Kasumi-1 (cell line): ENCODE measurements around the gene CLEC4E.
"Not testable (repeated sequence)": the region's sequence is repeated elsewhere in the genome, so short reads cannot be mapped to it uniquely, and the experiment has no call there.

ENCODE experiments used
- DNase-seq, 2 experiments: peaks; one replicate each; lab custom pipeline; 2025; lab: John Stamatoyannopoulos, UW

The CLEC4E gene

GRCh38 chr12:8537820-8538219 lies 2.9 kb downstream of the CLEC4E start:
- DNase-seq: peak; percentile 58 to 78

GRCh38 chr12:8532045-8532444 lies 8.7 kb downstream of the CLEC4E start:
- DNase-seq: no peak

- no peak for DNase-seq
These were observed 13.2 kb downstream of the CLEC4E start for GRCh38 chr12:8527250-8528130.

GRCh38 chr12:8519171-8519570 lies 21.5 kb downstream of the CLEC4E start:
- DNase-seq: peak; percentile 17 to 35

- no peak for DNase-seq
These were observed 22.7 kb downstream of the CLEC4E start for GRCh38 chr12:8517971-8518370.

- DNase-seq: no peak
These were observed 27.4 kb downstream of the CLEC4E start, which contains the start of gene CLEC4D for GRCh38 chr12:8513256-8513655. Gene CLEC4D, plus strand, starts transcription at chr12:8513503. Its CDS starts 230 bp downstream, at chr12:8513733.

- no peak for DNase-seq
These were observed 31.5 kb downstream of the CLEC4E start for GRCh38 chr12:8508910-8509841.

GRCh38 chr12:8508223-8508622 lies 32.5 kb downstream of the CLEC4E start:
- no peak for DNase-seq

- DNase-seq: no peak
These were observed 33.1 kb downstream of the CLEC4E start for GRCh38 chr12:8507596-8507995.

- DNase-seq: no peak
These were observed 36.4 kb downstream of the CLEC4E start for GRCh38 chr12:8504351-8504750.

GRCh38 chr12:8501720-8502119 lies 39.0 kb downstream of the CLEC4E start:
- DNase-seq: peak; percentile 60 to 63

GRCh38 chr12:8499616-8500015 lies 41.1 kb downstream of the CLEC4E start:
- DNase-seq: no peak

GRCh38 chr12:8496074-8496473 lies 44.6 kb downstream of the CLEC4E start:
- not testable (repeated sequence) for DNase-seq

GRCh38 chr12:8495671-8496070 lies 45.0 kb downstream of the CLEC4E start:
- not testable (repeated sequence) for DNase-seq

GRCh38 chr12:8493084-8493483 lies 47.6 kb downstream of the CLEC4E start:
- peak; percentile 90 for DNase-seq

- DNase-seq: no peak
These were observed 48.8 kb downstream of the CLEC4E start for GRCh38 chr12:8491646-8492530.
